Activated naive CD4-positive, alpha-beta T cell treated with Interleukin-2 at 50 U/mL for 16 hours (primary cell): ENCODE measurements around the gene XIAP.

Experiments
- DNase-seq: peaks from one replicate; pipeline ENCODE4 v3.0.0-alpha.2; 2020

XIAP gene

DNA sequence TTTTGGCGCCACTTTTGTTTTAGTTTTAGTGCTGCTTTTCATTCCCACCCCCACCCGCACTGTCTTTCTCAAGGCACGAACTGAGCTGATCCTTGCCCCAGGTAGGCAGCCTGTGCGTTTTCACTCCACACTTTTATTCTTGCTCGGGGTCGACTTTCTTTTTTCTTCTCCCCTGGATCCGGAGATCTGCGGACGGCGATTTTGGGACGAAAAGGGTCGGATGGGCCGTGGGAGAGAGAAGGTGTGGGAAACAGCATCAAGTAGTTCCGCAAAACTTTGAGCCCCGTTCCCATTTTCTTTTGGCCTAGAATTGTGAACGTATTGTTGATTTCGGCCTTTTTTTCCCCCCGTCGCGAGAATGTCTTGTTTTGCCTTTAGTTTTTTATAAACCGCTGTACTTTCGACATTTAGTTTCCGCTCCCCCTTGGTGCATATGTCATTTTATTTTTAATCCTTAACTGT lies 102.2 kb downstream of the XIAP start:
- DNase-seq = no peak

DNA sequence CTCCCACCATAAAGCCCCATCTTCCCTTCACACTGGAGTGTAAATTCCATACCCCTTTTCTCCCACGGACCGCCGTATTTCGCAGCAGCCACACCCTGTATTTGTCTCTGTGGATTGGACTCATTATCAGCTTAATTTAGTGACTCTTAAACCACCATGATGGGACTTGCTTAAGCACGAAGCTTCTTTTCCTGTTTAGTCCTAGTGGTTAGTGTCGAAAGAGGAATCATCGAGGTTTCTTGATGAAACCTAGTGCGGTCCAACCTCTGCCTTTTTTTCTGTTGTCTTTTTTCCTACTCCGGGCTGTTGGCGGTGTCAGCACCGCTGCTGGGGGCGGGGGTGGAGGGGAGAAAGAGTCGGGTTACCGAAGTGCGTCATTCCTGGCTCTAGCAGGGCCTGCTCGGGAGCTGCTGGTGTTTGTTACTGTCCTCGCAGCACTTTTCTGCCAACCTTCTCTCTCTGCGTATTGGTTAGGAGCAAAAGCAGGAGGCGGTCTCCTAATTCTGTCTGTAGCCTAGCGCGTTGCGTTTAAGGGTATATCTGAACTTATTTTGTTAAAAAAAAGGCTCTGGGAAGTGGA lies 103.0 kb downstream of the XIAP start:
- DNase-seq = peak; percentile 87
